K562 (cell line): Measurements from ENCODE around the gene SUCO. TPM values are rescaled to one million over a fixed set of nuclear protein-coding genes. Genes with fewer than 3 reads are reported as not detected.

Experiments used
- ARID1B ChIP-seq: fragments of 450-650 bp; IDR thresholded peaks from 2 replicates; pipeline ENCODE4 v1.6.1; 2016; ENCODE audit warnings: antibody characterized with exemption, mild to moderate bottlenecking, inconsistent platforms
- CBX1 ChIP-seq: sonication (generic); IDR thresholded peaks from 2 replicates; pipeline ENCODE4 v1.6.1; 2016; ENCODE audit warnings: antibody characterized with exemption, low read depth, mild to moderate bottlenecking
- CREB3L1 ChIP-seq: fragments of 450-650 bp; IDR thresholded peaks from 2 replicates; pipeline ENCODE4 v1.6.1; 2014; ENCODE audit warnings: low read depth, mild to moderate bottlenecking, moderate library complexity, borderline replicate concordance
- E2F5 ChIP-seq: sonication (generic); formaldehyde crosslinking; IDR thresholded peaks from 2 replicates; pipeline ENCODE4 v1.8.0; 2022; ENCODE audit warnings: mild to moderate bottlenecking, missing genetic modification reagents
- ETV1 ChIP-seq: fragments of 450-650 bp; conservative IDR thresholded peaks from 2 replicates; pipeline ENCODE4 v1.6.1; 2016; ENCODE audit warnings: missing genetic modification characterization, control low read depth, low read depth, missing compliant biosample characterization
- GABPA ChIP-seq: fragments of 200-800 bp; sonication (Bioruptor generic); conservative IDR thresholded peaks from 2 replicates; pipeline ENCODE4 v1.6.1; 2016; ENCODE audit warnings: low read depth, missing genetic modification characterization, missing compliant biosample characterization
- HCFC1 ChIP-seq: IDR thresholded peaks from 2 replicates; pipeline ENCODE4 v1.6.1; 2012; ENCODE audit warnings: low read depth, low read length, improper control_type of control experiment
- HDAC8 ChIP-seq: fragments of 450-650 bp; IDR thresholded peaks from 2 replicates; pipeline ENCODE4 v1.6.1; 2016; ENCODE audit warnings: mild to moderate bottlenecking, missing genetic modification characterization, moderate library complexity, missing compliant biosample characterization
- JUNB ChIP-seq: fragments of 450-650 bp; formaldehyde crosslinking; conservative IDR thresholded peaks from 2 replicates; pipeline ENCODE4 v1.4.0; 2020; ENCODE audit warnings: mild to moderate bottlenecking
- KDM2B ChIP-seq: fragments of 250-450 bp; sonication (Bioruptor Pico); IDR thresholded peaks from 2 replicates; pipeline ENCODE4 v1.8.0; 2021; ENCODE audit warnings: mild to moderate bottlenecking, moderate library complexity
- MBD1 ChIP-seq: fragments of 250-450 bp; sonication (Bioruptor Pico); IDR thresholded peaks from 2 replicates; pipeline ENCODE4 v1.8.0; 2022; ENCODE audit warnings: inconsistent platforms
- NFIC ChIP-seq: fragments of 450-650 bp; IDR thresholded peaks from 2 replicates; pipeline ENCODE4 v1.6.1; 2017; ENCODE audit warnings: mild to moderate bottlenecking, inconsistent platforms
- NRF1 ChIP-seq, 2 experiments: fragments of 450-650 bp; IDR thresholded peaks in 1 of 2; conservative IDR thresholded peaks in 1 of 2; 2 replicates each; pipeline ENCODE4 v1.6.1; 2014; ENCODE audit warnings: mild to moderate bottlenecking in 2 of 2
- PML ChIP-seq: IDR thresholded peaks from 2 replicates; pipeline ENCODE4 v1.6.1; 2012; ENCODE audit warnings: low read length, inconsistent platforms
- POU5F1 ChIP-seq: fragments of 150-350 bp; IDR thresholded peaks from 2 replicates; pipeline ENCODE4 v1.6.1; 2014; ENCODE audit warnings: borderline replicate concordance, low read length, low read depth, mild to moderate bottlenecking; ENCODE audit not compliant: partially characterized antibody
- SMARCA4 ChIP-seq: fragments of 450-650 bp; IDR thresholded peaks from 2 replicates; pipeline ENCODE4 v1.6.1; 2016
- SRSF1 ChIP-seq: fragments of 200-400 bp; formaldehyde crosslinking; IDR thresholded peaks from 2 replicates; pipeline ENCODE4 v1.6.1; 2017; ENCODE audit warnings: mild to moderate bottlenecking, low read depth, low read length, moderate library complexity
- ZBTB5 ChIP-seq: fragments of 450-650 bp; IDR thresholded peaks from 2 replicates; pipeline ENCODE4 v1.6.1; 2017; ENCODE audit warnings: antibody characterized with exemption
- ZNF23 ChIP-seq: fragments of 250-450 bp; sonication (Bioruptor Pico); IDR thresholded peaks from 2 replicates; pipeline ENCODE4 v1.4.0; 2020; ENCODE audit warnings: mild to moderate bottlenecking
- ZNF280A ChIP-seq: fragments of 450-650 bp; IDR thresholded peaks from 2 replicates; pipeline ENCODE4 v1.6.1; 2018; ENCODE audit warnings: mild to moderate bottlenecking, low read depth; ENCODE audit not compliant: partially characterized antibody
- ZNF3 ChIP-seq: fragments of 250-450 bp; sonication (Bioruptor Pico); IDR thresholded peaks from 2 replicates; pipeline ENCODE4 v1.5.0; 2021; ENCODE audit warnings: mild to moderate bottlenecking, moderate library complexity
- ZNF354B ChIP-seq: fragments of 250-450 bp; sonication (Bioruptor Pico); IDR thresholded peaks from 2 replicates; pipeline ENCODE4 v1.4.0; 2020
- ZNF408 ChIP-seq: fragments of 250-450 bp; sonication (Bioruptor Pico); IDR thresholded peaks from 2 replicates; pipeline ENCODE4 v1.4.0; 2020; ENCODE audit warnings: low read depth, mild to moderate bottlenecking, moderate library complexity
- polyA plus RNA-seq, 8 experiments: library from polyadenylated mRNA; depleted of rRNA in 4 of 8; stranded (reverse) in 5 of 8; unstranded in 3 of 8; fragments of >200 nt; fragmentation: Nextera tagmentation in 2 of 8; fragmentation: Illumina TruSeq in 1 of 8; extraction: Ambion mirVana in 2 of 8; extraction: Trizol in 1 of 8; gene quantifications; 2 replicates each; pipeline versions ENCODE4 v1.2.1 to v1.2.3, GENCODE V29; 2011 to 2014; ENCODE audit warnings: inconsistent platforms in 1 of 8, missing spikeins in 1 of 8
- total RNA-seq, 7 experiments: library from RNA; depleted of rRNA in 6 of 7; stranded (reverse); fragments of >200 nt in 6 of 7; fragmentation: Illumina TruSeq in 2 of 7; extraction: Trizol in 2 of 7; gene quantifications; 2 replicates each; pipeline versions ENCODE4 v1.2.1 to v1.2.3, GENCODE V29; 2011 to 2021; ENCODE audit warnings: low replicate concordance in 1 of 7

The SUCO gene
- total and polyA plus RNA-seq, 9 of the 15 experiments (the other 6 are each of a cell fraction or from before 2014, with no cell fraction given), result 2.5 to 20.6 (median 14.3) TPM

GRCh38 chr1:172532183-172532699 is 709 bp upstream of the SUCO start (continued):
- TF ChIP-seq ZNF280A (no peak), ZNF354B (CRISPR knock-in tag) (peak; percentile 64), SRSF1 (no peak), ETV1 (tag) (no peak), NFIC (no peak), NRF1 (conservative IDR thresholded peaks at IDR 0.05 in 1 of 2, IDR thresholded peaks at IDR 0.05 in 1 of 2) (no peak), E2F5 (peak; percentile 29; the same call in 1 of the 2 replicates), JUNB (CRISPR knock-in tag) (no peak), ZBTB5 (no peak), ZNF23 (CRISPR knock-in tag) (0 out of 2 replicates have a peak, but pooled peaks have one; percentile 68), POU5F1 (no peak), PML (peak; percentile 93), HCFC1 (no peak), ARID1B (0 out of 2 replicates have a peak, but pooled peaks have one; percentile 22), KDM2B (CRISPR knock-in tag) (peak; percentile 83), ZNF408 (CRISPR knock-in tag) (no peak), CBX1 (no peak; the same call in 1 of the 2 replicates), MBD1 (CRISPR knock-in tag) (no peak), CREB3L1 (peak; percentile 93; the same call in 1 of the 2 replicates), GABPA (no peak), HDAC8 (tag) (no peak), SMARCA4 (peak; percentile 69), ZNF3 (CRISPR knock-in tag) (no peak)
